Adrenal gland (tissue), 12 donors: Measurements from ENCODE around the gene NUP133. TPM values are rescaled to one million over a fixed set of nuclear protein-coding genes. Genes with fewer than 3 reads are reported as not detected.

Source experiments
- DNase-seq, 7 donors: peaks; one replicate each; pipeline ENCODE4 v3.0.0-alpha.2; 2019 to 2020
- H3K27ac ChIP-seq, 5 donors: fragments of 200-600 bp; sonication (generic) in 4 of 5; 1 replicate in 3 of 5; 2 replicates in 2 of 5; pipeline versions ENCODE4 v1.5.1 to v1.8.0; 2016 to 2020; ENCODE audit warnings: mild to moderate bottlenecking in 1 of 5
- H3K27me3 ChIP-seq: fragments of 200-600 bp; 2 replicates; pipeline ENCODE4 v1.8.0; 2021
- H3K36me3 ChIP-seq, 2 donors: fragments of 200-600 bp; replicated peaks in 1 of 2; 1 replicate in 1 of 2; 2 replicates in 1 of 2; pipeline versions ENCODE4 v1.5.1 to v1.8.0; 2018 to 2022
- H3K4me1 ChIP-seq, 2 donors: fragments of 200-600 bp; replicated peaks in 1 of 2; 1 replicate in 1 of 2; 2 replicates in 1 of 2; pipeline versions ENCODE4 v1.5.1 to v1.8.0; 2018 to 2021
- H3K4me3 ChIP-seq, 4 donors: fragments of 200-600 bp; sonication (generic) in 3 of 4; one replicate each; pipeline ENCODE4 v1.5.1; 2016 to 2018
- H3K9me3 ChIP-seq, 3 donors: fragments of 200-600 bp; sonication (generic) in 1 of 3; replicated peaks in 1 of 3; 1 replicate in 2 of 3; 2 replicates in 1 of 3; pipeline versions ENCODE4 v1.5.1 to v1.8.0; 2016 to 2021
- POLR2A ChIP-seq, 2 donors: fragments of 450-650 bp; IDR thresholded peaks; one replicate each; pipeline ENCODE4 v1.6.1; 2017; ENCODE audit warnings: antibody characterized with exemption in 2 of 2, mild to moderate bottlenecking in 2 of 2, moderate library complexity in 1 of 2
- WGBS, 4 donors: extraction: QIAGEN DNeasy Blood & Tissue Kit in 2 of 4; methylation state at CpG; one replicate each; pipeline versions ENCODE4 v1.1.5 to v1.1.7; 2013 to 2017; 5-methylcytosine and 5-hydroxymethylcytosine counted together
- intact Hi-C, 2 donors: fragments of 100-400 bp; cut with DNase I; formaldehyde crosslinking; loops; one replicate each; pipeline versions ENCODE4 v1.14.1 to v1.15.0; 2022 to 2023
- polyA plus RNA-seq, 3 donors: library from polyadenylated mRNA; stranded (reverse); fragments of 200-250 nt in 2 of 3; fragments of 350-450 nt in 1 of 3; fragmentation: Illumina TruSeq in 1 of 3; extraction: RNeasy Lipid Tissue Mini Kit (QIAGEN cat#74804) in 1 of 3; gene quantifications; one replicate each; pipeline ENCODE4 v1.2.3, GENCODE V29; 2013 to 2014
- total RNA-seq, 9 donors: library from RNA; depleted of rRNA in 4 of 9; stranded (reverse); fragments of >200 nt in 4 of 9; fragments of 120-200 nt in 1 of 9; fragmentation: NEBNext Ultra II Directional in 1 of 9; extraction: Animal tissue kit (Norgen Biotek cat#: 25700) in 1 of 9; gene quantifications; one replicate each; pipeline versions ENCODE4 v1.1.0 to v1.2.4, GENCODE V29; 2013 to 2023
- TF ChIP-seq, protein P1 (sequence below), 6 experiments: fragments of 450-650 bp in 4 of 6; fragments of 200-600 bp in 2 of 6; sonication (generic) in 1 of 6; IDR thresholded peaks; 1 replicate in 5 of 6; 2 replicates in 1 of 6; pipeline versions ENCODE4 v1.5.1 to v1.8.0; 2016 to 2021; ENCODE audit warnings: antibody characterized with exemption in 6 of 6, mild to moderate bottlenecking in 2 of 6, moderate library complexity in 1 of 6
- donor health status: healthy with polysubstance abuse.
- donor health status: Bipolar disorder and iron deficiency.
- donor health status: DM: yes; HTN: yes; CAD: no.
- donor health status: DM: no; HTN: no; CAD: no.
- donor health status: DM: no; HTN: no; CAD: no.
- donor health status: DM: yes; HTN: yes; CAD: no.

NUP133 gene
- total and polyA plus RNA-seq, 12 donors, result 9.8 to 48.5 (median 31.9) TPM

DNA sequence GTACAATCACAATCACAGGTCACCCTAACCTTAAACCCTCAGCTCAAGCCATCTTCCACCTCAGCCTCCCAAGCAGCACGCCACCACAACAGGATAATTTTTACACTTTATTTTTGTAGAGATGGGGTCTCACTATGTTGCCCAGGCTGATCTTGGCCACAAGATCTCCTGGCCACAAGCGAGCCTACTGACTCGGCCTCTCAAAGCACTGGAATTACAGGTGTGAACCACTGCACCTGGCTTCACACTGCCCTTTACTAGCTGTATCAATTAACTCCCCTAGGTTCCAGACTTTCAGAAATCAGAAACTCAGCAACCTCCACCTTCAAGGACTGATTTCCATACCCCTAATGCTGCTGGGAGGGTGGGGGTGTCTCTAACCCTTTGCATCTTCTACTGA, 37.0 kb downstream of the NUP133 start:
- H3K9me3 ChIP-seq, result no peaks in the 10 kb centered on the region
- no peak for DNase-seq
- 94 to 97% (median 96%) methylated on average over 3 of the region's 3 CpGs for WGBS, 4 donors
- H3K36me3 ChIP-seq, result peaks cover 0 to 57% of the 10 kb centered on the region in 2 donors
- no peaks in the 10 kb centered on the region for H3K4me1 ChIP-seq
- H3K27me3 ChIP-seq, result no peaks in the 10 kb centered on the region
- H3K27ac ChIP-seq, result no peak overlapping the region
- intact Hi-C loops, result no loop called here
- no peak for TF ChIP-seq POLR2A (IDR thresholded peaks at IDR 0.05)
- TF ChIP-seq, protein P1, sequence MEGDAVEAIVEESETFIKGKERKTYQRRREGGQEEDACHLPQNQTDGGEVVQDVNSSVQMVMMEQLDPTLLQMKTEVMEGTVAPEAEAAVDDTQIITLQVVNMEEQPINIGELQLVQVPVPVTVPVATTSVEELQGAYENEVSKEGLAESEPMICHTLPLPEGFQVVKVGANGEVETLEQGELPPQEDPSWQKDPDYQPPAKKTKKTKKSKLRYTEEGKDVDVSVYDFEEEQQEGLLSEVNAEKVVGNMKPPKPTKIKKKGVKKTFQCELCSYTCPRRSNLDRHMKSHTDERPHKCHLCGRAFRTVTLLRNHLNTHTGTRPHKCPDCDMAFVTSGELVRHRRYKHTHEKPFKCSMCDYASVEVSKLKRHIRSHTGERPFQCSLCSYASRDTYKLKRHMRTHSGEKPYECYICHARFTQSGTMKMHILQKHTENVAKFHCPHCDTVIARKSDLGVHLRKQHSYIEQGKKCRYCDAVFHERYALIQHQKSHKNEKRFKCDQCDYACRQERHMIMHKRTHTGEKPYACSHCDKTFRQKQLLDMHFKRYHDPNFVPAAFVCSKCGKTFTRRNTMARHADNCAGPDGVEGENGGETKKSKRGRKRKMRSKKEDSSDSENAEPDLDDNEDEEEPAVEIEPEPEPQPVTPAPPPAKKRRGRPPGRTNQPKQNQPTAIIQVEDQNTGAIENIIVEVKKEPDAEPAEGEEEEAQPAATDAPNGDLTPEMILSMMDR (IDR thresholded peaks at IDR 0.05), result no peak
- H3K4me3 ChIP-seq, result no peak overlapping the region

DNA sequence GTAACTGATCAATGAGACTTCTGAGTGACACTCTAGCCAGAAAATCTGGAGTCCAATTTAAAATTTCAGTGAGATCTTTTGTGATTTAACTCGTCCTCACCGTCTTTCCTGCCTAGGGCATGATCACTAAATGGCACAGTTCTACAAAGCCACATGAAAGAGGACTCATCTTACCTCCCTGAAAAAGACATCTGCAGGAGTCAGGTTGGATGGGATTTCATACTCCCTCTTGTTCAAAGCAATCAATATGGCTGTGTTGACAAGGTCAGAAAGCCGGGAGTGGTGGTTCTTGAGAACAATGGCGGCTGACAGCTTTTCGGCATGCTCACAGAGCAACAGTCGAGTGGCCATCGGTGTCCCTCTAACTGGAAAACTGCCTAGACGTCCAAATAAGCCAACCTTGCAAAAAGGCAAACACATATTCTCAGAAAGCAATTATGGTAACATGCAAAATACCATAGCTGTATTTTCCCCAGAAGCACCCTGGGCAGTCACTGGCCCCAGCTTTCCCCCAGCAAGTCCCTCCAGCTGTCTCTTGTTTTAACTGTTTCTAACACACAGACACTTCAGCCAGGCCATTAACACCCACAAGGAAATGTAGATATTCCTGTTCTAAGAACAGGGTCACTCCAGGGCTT, 37.6 kb downstream of the NUP133 start:
- no peak for TF ChIP-seq POLR2A (IDR thresholded peaks at IDR 0.05)
- TF ChIP-seq, protein P1 (IDR thresholded peaks at IDR 0.05), result no peak
- WGBS, 4 donors, result 88 to 91% (median 90%) methylated on average over 8 of the region's 8 CpGs
- Histone ChIP-seq H3K36me3 (peaks cover 0 to 58% of the 10 kb centered on the region in 2 donors), H3K9me3 (no peaks in the 10 kb centered on the region), H3K27ac (no peak overlapping the region), H3K4me3 (no peak overlapping the region), H3K4me1 (no peaks in the 10 kb centered on the region), H3K27me3 (no peaks in the 10 kb centered on the region)
- DNase-seq, result no peak
- intact Hi-C loops, result no loop called here

DNA sequence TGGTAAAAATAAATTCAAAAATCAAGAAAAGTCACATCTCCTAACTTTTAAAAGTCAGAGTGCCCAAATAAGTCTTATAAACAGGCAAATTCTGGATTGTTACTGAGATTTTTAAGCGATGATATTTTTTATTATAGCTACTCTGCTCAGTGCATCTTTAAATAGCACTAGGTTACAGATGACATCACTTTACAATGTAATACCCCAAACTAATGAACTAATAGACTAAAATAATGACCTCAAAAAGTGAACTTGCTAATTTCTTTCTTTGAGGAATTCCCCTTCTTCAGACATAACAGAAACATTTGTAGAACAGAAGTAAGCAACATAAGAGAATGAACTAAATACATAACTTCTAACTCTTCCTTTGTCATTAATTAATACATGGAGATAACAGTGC, 41.3 kb downstream of the NUP133 start:
- H3K27me3 ChIP-seq, result no peaks in the 10 kb centered on the region
- TF ChIP-seq, protein P1 (IDR thresholded peaks at IDR 0.05), result no peak
- TF ChIP-seq POLR2A (IDR thresholded peaks at IDR 0.05), result no peak
- H3K4me3 ChIP-seq, result no peak overlapping the region
- peaks cover 0 to 77% of the 10 kb centered on the region in 2 donors for H3K36me3 ChIP-seq
- WGBS, 4 donors, result 94 to 100% (median 98%) methylated on average over 1 of the region's 1 CpG
- no peaks in the 10 kb centered on the region for H3K9me3 ChIP-seq
- H3K4me1 ChIP-seq, result no peaks in the 10 kb centered on the region
- intact Hi-C loops, result no loop called here
- H3K27ac ChIP-seq, result no peak overlapping the region
- no peak for DNase-seq

DNA sequence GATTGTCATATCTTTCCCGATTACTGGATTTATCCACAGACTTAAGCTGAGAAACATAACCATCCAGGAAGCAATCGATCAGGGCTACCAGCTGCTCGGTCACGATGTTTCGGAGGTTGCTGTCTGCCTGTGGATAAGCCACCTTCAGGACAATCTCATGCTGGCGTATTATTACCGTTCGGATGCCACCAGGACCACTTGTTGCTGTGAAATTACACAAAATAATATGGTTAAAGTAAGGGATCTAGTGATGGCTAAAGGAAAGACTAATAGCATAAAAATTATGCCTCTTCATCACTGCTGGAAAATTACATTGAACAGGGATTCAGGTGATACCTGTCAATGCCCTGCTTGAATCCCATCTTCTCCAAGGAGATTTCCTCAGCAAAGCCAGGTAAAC, 43.5 kb downstream of the NUP133 start:
- no peak for DNase-seq
- Histone ChIP-seq H3K27me3 (no peaks in the 10 kb centered on the region), H3K4me3 (no peak overlapping the region), H3K9me3 (no peaks in the 10 kb centered on the region), H3K27ac (no peak overlapping the region), H3K36me3 (peaks cover 0 to 79% of the 10 kb centered on the region in 2 donors), H3K4me1 (no peaks in the 10 kb centered on the region)
- intact Hi-C loops, result no loop called here
- 95 to 99% (median 96%) methylated on average over 8 of the region's 8 CpGs for WGBS, 4 donors
- TF ChIP-seq, protein P1 (IDR thresholded peaks at IDR 0.05), result no peak
- TF ChIP-seq POLR2A (IDR thresholded peaks at IDR 0.05), result no peak
